Measurements from ENCODE around the gene VILL. TPM values are rescaled to one million over a fixed set of nuclear protein-coding genes. Genes with fewer than 3 reads are reported as not detected.

Gene VILL
- total and polyA plus RNA-seq, 5 experiments from 2014 or later, result 12.3 to 41.9 (median 21.6) TPM

- ATAC-seq, result no peak
- no peaks in the 10 kb centered on the region for H3K9me3 Mint-ChIP-seq
- no peak for DNase-seq
- H3K27me3 Mint-ChIP-seq, result no peaks in the 10 kb centered on the region
- no peak overlapping the region for H3K4me3 Mint-ChIP-seq
- peaks cover 13 to 31% (median 26%) of the 10 kb centered on the region in 4 donors for H3K4me1 Mint-ChIP-seq
- H3K27ac Mint-ChIP-seq, result no peak overlapping the region
- no peaks in the 10 kb centered on the region for H3K36me3 Mint-ChIP-seq
- POLR2A ChIA-PET, result no interaction called here
Observed at GRCh38 chr3:37953707-37954394, 36.7 kb upstream of the VILL start.

GRCh38 chr3:37954881-37955280 lies 35.7 kb upstream of the VILL start:
- Mint-ChIP-seq H3K36me3 (no peaks in the 10 kb centered on the region), H3K4me1 (peaks cover 13 to 31% (median 26%) of the 10 kb centered on the region in 4 donors), H3K27ac (peak overlapping the region in 3 of 10 donors; percentile 11 to 93 (median 17)), H3K9me3 (no peaks in the 10 kb centered on the region), H3K27me3 (no peaks in the 10 kb centered on the region), H3K4me3 (no peak overlapping the region)
- ATAC-seq (no peak), DNase-seq (no peak)
- POLR2A ChIA-PET, result no interaction called here

- ATAC-seq, result peak in 1 of 2 donors; percentile 22
- POLR2A ChIA-PET, result interaction anchor here (1.2 kb wide), 1 partner anchor 49 kb away, joined by 3 read pairs; no protein-coding TSS in a partner anchor
Observed at GRCh38 chr3:37955918-37956707, 34.5 kb upstream of the VILL start.

GRCh38 chr3:37956723-37957538 lies 33.7 kb upstream of the VILL start:
- peak overlapping the region; percentile 23 to 84 (median 66) for H3K4me3 Mint-ChIP-seq
- H3K27me3 Mint-ChIP-seq, result no peaks in the 10 kb centered on the region
- ATAC-seq, result peak; percentile 59 to 75
- H3K9me3 Mint-ChIP-seq, result no peaks in the 10 kb centered on the region
- H3K36me3 Mint-ChIP-seq, result no peaks in the 10 kb centered on the region
- DNase-seq, result peak in 3 of 10 donors; percentile 16 to 43 (median 38)
- H3K4me1 Mint-ChIP-seq, result peaks cover 13 to 31% (median 26%) of the 10 kb centered on the region in 4 donors
- peak overlapping the region; percentile 87 to 96 (median 92) for H3K27ac Mint-ChIP-seq
- POLR2A ChIA-PET, result interaction anchor here (1.2 kb wide), 1 partner anchor 50 kb away, joined by 3 read pairs; no protein-coding TSS in a partner anchor

More at GRCh38 chr3:37955918-37956707, 34.5 kb upstream of the VILL start:
- DNase-seq, result no peak
- peak overlapping the region in 8 of 10 donors; percentile 23 to 84 (median 52) for H3K4me3 Mint-ChIP-seq
- peaks cover 13 to 31% (median 26%) of the 10 kb centered on the region in 4 donors for H3K4me1 Mint-ChIP-seq
- no peaks in the 10 kb centered on the region for H3K9me3 Mint-ChIP-seq
- H3K27me3 Mint-ChIP-seq, result no peaks in the 10 kb centered on the region
- no peaks in the 10 kb centered on the region for H3K36me3 Mint-ChIP-seq
- peak overlapping the region; percentile 79 to 96 (median 92) for H3K27ac Mint-ChIP-seq

- Mint-ChIP-seq H3K27ac (peak overlapping the region; percentile 87 to 96 (median 92)), H3K4me1 (peaks cover 13 to 31% (median 26%) of the 10 kb centered on the region in 4 donors), H3K27me3 (no peaks in the 10 kb centered on the region), H3K36me3 (no peaks in the 10 kb centered on the region), H3K9me3 (no peaks in the 10 kb centered on the region), H3K4me3 (peak overlapping the region; percentile 26 to 84 (median 66))
- peak; percentile 5 to 23 for ATAC-seq
- POLR2A ChIA-PET, result interaction anchor here (1.2 kb wide), 1 partner anchor 50 kb away, joined by 3 read pairs; no protein-coding TSS in a partner anchor
- no peak for DNase-seq
Observed at GRCh38 chr3:37957539-37957936, 33.0 kb upstream of the VILL start.

- no peak for ATAC-seq
- Mint-ChIP-seq H3K9me3 (no peaks in the 10 kb centered on the region), H3K27me3 (no peaks in the 10 kb centered on the region), H3K4me1 (peaks cover 8 to 17% (median 15%) of the 10 kb centered on the region in 4 donors), H3K36me3 (no peaks in the 10 kb centered on the region), H3K27ac (peak overlapping the region in 4 of 10 donors; percentile 6 to 67 (median 12)), H3K4me3 (no peak overlapping the region)
- no peak for DNase-seq
- POLR2A ChIA-PET, result no interaction called here
Observed at GRCh38 chr3:37961622-37962431, 28.8 kb upstream of the VILL start.

- no peaks in the 10 kb centered on the region for H3K9me3 Mint-ChIP-seq
- DNase-seq (no peak), ATAC-seq (no peak)
- H3K4me3 Mint-ChIP-seq, result no peak overlapping the region
- peak overlapping the region in 5 of 10 donors; percentile 33 to 85 (median 56) for H3K27ac Mint-ChIP-seq
- POLR2A ChIA-PET, result no interaction called here
- peaks cover 2 to 7% (median 3%) of the 10 kb centered on the region in 4 donors for H3K4me1 Mint-ChIP-seq
- H3K27me3 Mint-ChIP-seq, result no peaks in the 10 kb centered on the region
- H3K36me3 Mint-ChIP-seq, result no peaks in the 10 kb centered on the region
Observed at GRCh38 chr3:37963016-37963415, 27.6 kb upstream of the VILL start.

- Mint-ChIP-seq H3K27ac (peak overlapping the region in 2 of 10 donors; percentile 37 to 56), H3K4me1 (peaks cover 0 to 7% (median 3%) of the 10 kb centered on the region in 4 donors), H3K9me3 (no peaks in the 10 kb centered on the region), H3K4me3 (no peak overlapping the region), H3K27me3 (no peaks in the 10 kb centered on the region), H3K36me3 (no peaks in the 10 kb centered on the region)
- POLR2A ChIA-PET, result no interaction called here
- ATAC-seq (no peak), DNase-seq (no peak)
Observed at GRCh38 chr3:37963635-37964034, 27.0 kb upstream of the VILL start.

GRCh38 chr3:37964146-37964545 lies 26.4 kb upstream of the VILL start:
- H3K4me3 Mint-ChIP-seq, result no peak overlapping the region
- ATAC-seq (no peak), DNase-seq (no peak)
- no peaks in the 10 kb centered on the region for H3K27me3 Mint-ChIP-seq
- peaks cover 0 to 7% (median 3%) of the 10 kb centered on the region in 4 donors for H3K4me1 Mint-ChIP-seq
- POLR2A ChIA-PET, result interaction anchor here (1.4 kb wide), 1 partner anchor 109 kb away, joined by 3 read pairs; no protein-coding TSS in a partner anchor
- no peaks in the 10 kb centered on the region for H3K9me3 Mint-ChIP-seq
- no peaks in the 10 kb centered on the region for H3K36me3 Mint-ChIP-seq
- no peak overlapping the region for H3K27ac Mint-ChIP-seq

GRCh38 chr3:37964716-37965115 lies 25.9 kb upstream of the VILL start:
- DNase-seq (no peak), ATAC-seq (no peak)
- H3K9me3 Mint-ChIP-seq, result no peaks in the 10 kb centered on the region
- H3K27me3 Mint-ChIP-seq, result no peaks in the 10 kb centered on the region
- H3K36me3 Mint-ChIP-seq, result no peaks in the 10 kb centered on the region
- H3K4me1 Mint-ChIP-seq, result peaks cover 0 to 7% (median 3%) of the 10 kb centered on the region in 4 donors
- H3K27ac Mint-ChIP-seq, result no peak overlapping the region
- no peak overlapping the region for H3K4me3 Mint-ChIP-seq
- POLR2A ChIA-PET, result interaction anchor here (1.4 kb wide), 1 partner anchor 109 kb away, joined by 3 read pairs; no protein-coding TSS in a partner anchor

GRCh38 chr3:37967260-37967881 lies 23.2 kb upstream of the VILL start:
- peak overlapping the region in 1 of 10 donors; percentile 15 for H3K27ac Mint-ChIP-seq
- no peak overlapping the region for H3K4me3 Mint-ChIP-seq
- H3K9me3 Mint-ChIP-seq, result no peaks in the 10 kb centered on the region
- POLR2A ChIA-PET, result interaction anchor here (1.3 kb wide), 1 partner anchor 112 kb away, joined by 3 read pairs; no protein-coding TSS in a partner anchor
- no peaks in the 10 kb centered on the region for H3K36me3 Mint-ChIP-seq
- H3K27me3 Mint-ChIP-seq, result no peaks in the 10 kb centered on the region
- ATAC-seq (peak; percentile 80 to 86), DNase-seq (peak; percentile 35 to 72 (median 56))
- peaks cover 0 to 7% (median 3%) of the 10 kb centered on the region in 4 donors for H3K4me1 Mint-ChIP-seq
